Endothelial cell (in vitro differentiated cells): Measurements from ENCODE around the gene PCDHGB1. TPM values are rescaled to one million over a fixed set of nuclear protein-coding genes. Genes with fewer than 3 reads are reported as not detected.
"Not testable (repeated sequence)": the region's sequence is repeated elsewhere in the genome, so short reads cannot be mapped to it uniquely, and the experiment has no call there.

Source experiments
- DNase-seq: peaks from one replicate; pipeline ENCODE4 v3.0.0; 2021; ENCODE audit warnings: low spot score
- H3K27ac Mint-ChIP-seq: one replicate; pipeline ENCODE4 v1.8.0; 2021; ENCODE audit warnings: mixed read lengths, inconsistent platforms; ENCODE audit not compliant: unreplicated experiment
- H3K27me3 Mint-ChIP-seq: one replicate; pipeline ENCODE4 v1.8.0; 2021; ENCODE audit warnings: mild to moderate bottlenecking, moderate library complexity, mixed read lengths, inconsistent platforms; ENCODE audit not compliant: unreplicated experiment
- H3K36me3 Mint-ChIP-seq: one replicate; pipeline ENCODE4 v1.8.0; 2021; ENCODE audit warnings: mild to moderate bottlenecking, low read depth, mixed read lengths, inconsistent platforms; ENCODE audit not compliant: unreplicated experiment
- H3K4me1 Mint-ChIP-seq: one replicate; pipeline ENCODE4 v1.8.0; 2021; ENCODE audit warnings: mild to moderate bottlenecking, mixed read lengths, inconsistent platforms; ENCODE audit not compliant: unreplicated experiment
- H3K4me3 Mint-ChIP-seq: one replicate; pipeline ENCODE4 v1.8.0; 2021; ENCODE audit warnings: mild to moderate bottlenecking, mixed read lengths, inconsistent platforms; ENCODE audit not compliant: unreplicated experiment
- H3K9me3 Mint-ChIP-seq: one replicate; pipeline ENCODE4 v1.8.0; 2021; ENCODE audit warnings: mixed read lengths, inconsistent platforms; ENCODE audit not compliant: unreplicated experiment
- total RNA-seq: library from RNA; stranded (reverse); fragmentation: NEBNext Ultra II Directional; extraction: Animal tissue kit (Norgen Biotek cat#: 25700); gene quantifications from one replicate; pipeline ENCODE4 v1.2.1, GENCODE V29; 2021; ENCODE audit not compliant: unreplicated experiment
- TF ChIP-seq, protein P1 (sequence below): fragments of 200-600 bp; sonication (generic); IDR thresholded peaks from one replicate; pipeline ENCODE4 v1.5.0; 2021; ENCODE audit warnings: antibody characterized with exemption; ENCODE audit not compliant: unreplicated experiment

PCDHGB1 gene
- total RNA-seq, 1 donor from 2014 or later: 3.1 TPM

GRCh38 chr5:141387557-141388311 lies 37.8 kb downstream of the PCDHGB1 start, which contains the start of gene PCDHGB4:
Gene PCDHGB4, plus strand, starts transcription at chr5:141387698. Its CDS starts 187 bp downstream, at chr5:141387885.
- H3K4me1 Mint-ChIP-seq, H3K27me3 Mint-ChIP-seq: not testable (repeated sequence)
- peaks cover 37% of the 10 kb centered on the region for H3K9me3 Mint-ChIP-seq
- TF ChIP-seq, protein P1, sequence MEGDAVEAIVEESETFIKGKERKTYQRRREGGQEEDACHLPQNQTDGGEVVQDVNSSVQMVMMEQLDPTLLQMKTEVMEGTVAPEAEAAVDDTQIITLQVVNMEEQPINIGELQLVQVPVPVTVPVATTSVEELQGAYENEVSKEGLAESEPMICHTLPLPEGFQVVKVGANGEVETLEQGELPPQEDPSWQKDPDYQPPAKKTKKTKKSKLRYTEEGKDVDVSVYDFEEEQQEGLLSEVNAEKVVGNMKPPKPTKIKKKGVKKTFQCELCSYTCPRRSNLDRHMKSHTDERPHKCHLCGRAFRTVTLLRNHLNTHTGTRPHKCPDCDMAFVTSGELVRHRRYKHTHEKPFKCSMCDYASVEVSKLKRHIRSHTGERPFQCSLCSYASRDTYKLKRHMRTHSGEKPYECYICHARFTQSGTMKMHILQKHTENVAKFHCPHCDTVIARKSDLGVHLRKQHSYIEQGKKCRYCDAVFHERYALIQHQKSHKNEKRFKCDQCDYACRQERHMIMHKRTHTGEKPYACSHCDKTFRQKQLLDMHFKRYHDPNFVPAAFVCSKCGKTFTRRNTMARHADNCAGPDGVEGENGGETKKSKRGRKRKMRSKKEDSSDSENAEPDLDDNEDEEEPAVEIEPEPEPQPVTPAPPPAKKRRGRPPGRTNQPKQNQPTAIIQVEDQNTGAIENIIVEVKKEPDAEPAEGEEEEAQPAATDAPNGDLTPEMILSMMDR: peak; percentile 13
- DNase-seq: peak; percentile 47
- H3K27ac Mint-ChIP-seq: peak within 1 kb of the TSS; percentile 48
- peaks cover 73% of the 10 kb centered on the region for H3K36me3 Mint-ChIP-seq
- peak within 1 kb of the TSS; percentile 81 for H3K4me3 Mint-ChIP-seq

DNA sequence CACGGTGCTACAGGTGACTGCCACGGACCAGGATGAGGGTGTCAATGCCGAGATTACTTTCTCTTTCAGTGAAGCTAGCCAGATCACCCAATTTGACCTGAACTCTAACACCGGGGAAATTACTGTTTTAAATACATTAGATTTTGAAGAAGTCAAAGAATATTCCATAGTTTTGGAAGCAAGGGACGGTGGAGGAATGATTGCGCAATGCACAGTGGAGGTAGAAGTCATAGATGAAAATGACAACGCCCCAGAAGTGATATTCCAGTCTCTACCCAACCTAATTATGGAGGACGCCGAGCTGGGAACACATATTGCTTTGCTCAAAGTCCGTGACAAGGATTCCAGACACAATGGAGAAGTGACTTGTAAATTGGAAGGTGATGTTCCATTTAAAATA lies 38.8 kb downstream of the PCDHGB1 start:
- no peak overlapping the region for H3K27ac Mint-ChIP-seq
- peaks cover 8% of the 10 kb centered on the region for H3K27me3 Mint-ChIP-seq
- H3K4me3 Mint-ChIP-seq: peak overlapping the region; percentile 81
- no peak for DNase-seq
- peaks cover 3% of the 10 kb centered on the region for H3K4me1 Mint-ChIP-seq
- peaks cover 41% of the 10 kb centered on the region for H3K9me3 Mint-ChIP-seq
- H3K36me3 Mint-ChIP-seq: peaks cover 73% of the 10 kb centered on the region
- TF ChIP-seq, protein P1: no peak

- Mint-ChIP-seq H3K9me3 (peaks cover 43% of the 10 kb centered on the region), H3K27ac (no peak overlapping the region), H3K36me3 (peaks cover 73% of the 10 kb centered on the region), H3K27me3 (peaks cover 8% of the 10 kb centered on the region), H3K4me3 (peak overlapping the region; percentile 81), H3K4me1 (peaks cover 3% of the 10 kb centered on the region)
- TF ChIP-seq, protein P1: no peak
- DNase-seq: no peak
Observed at GRCh38 chr5:141389153-141390042, 39.5 kb downstream of the PCDHGB1 start.

DNA sequence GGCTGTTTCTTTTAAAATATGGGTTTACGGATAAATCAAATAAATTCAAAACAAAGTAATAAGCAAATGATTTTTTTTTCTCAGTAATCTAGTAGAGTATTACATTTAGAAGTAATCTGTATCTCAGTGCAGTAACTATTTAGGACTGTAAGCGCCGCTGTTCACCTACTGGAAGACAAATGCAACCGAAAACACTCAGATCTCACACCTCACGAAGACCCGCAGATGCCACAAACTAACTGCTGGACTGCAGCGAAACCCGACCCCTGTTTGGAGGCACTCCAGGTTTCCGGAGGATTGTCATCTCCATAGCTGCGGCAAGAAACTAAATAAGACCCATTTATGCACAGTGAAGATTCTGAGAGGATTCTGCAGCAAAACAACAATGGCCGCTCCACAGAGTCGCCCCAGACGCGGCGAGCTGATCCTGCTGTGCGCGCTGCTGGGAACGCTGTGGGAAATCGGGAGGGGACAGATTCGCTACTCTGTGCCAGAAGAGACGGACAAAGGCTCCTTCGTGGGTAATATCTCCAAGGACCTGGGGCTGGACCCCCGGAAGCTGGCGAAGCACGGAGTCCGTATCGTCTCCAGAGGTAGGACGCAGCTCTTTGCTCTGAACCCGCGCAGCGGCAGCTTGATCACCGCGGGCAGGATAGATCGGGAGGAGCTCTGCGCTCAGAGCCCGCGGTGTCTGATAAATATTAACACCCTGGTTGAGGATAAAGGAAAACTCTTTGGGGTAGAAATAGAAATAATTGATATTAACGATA lies 42.7 kb downstream of the PCDHGB1 start, which contains the start of gene PCDHGA8:
Gene PCDHGA8, plus strand, starts transcription at position 205 of the 770 bp plus-strand sequence. Its CDS starts 181 bp downstream, at position 386.
- Mint-ChIP-seq H3K36me3 (peaks cover 69% of the 10 kb centered on the region), H3K27ac (no peak within 1 kb of the TSS), H3K4me3 (peak within 1 kb of the TSS; percentile 56), H3K4me1 (peaks cover 3% of the 10 kb centered on the region), H3K9me3 (peaks cover 37% of the 10 kb centered on the region), H3K27me3 (peaks cover 4% of the 10 kb centered on the region)
- TF ChIP-seq, protein P1: no peak
- DNase-seq: no peak
